SK-N-SH (cell line): ENCODE data around the gene KCNH3. TPM values are rescaled to one million over a fixed set of nuclear protein-coding genes. Genes with fewer than 3 reads are reported as not detected.

Experiments used
- CTCF ChIA-PET: fragments of 300-600, 350-600 bp; formaldehyde crosslinking; extraction: SDS; loops from one replicate; lab custom pipeline; 2021; lab: Yijun Ruan, JAX
- POLR2A ChIA-PET: fragments of 350-600 bp; sonication (Branson Sonifier 250); formaldehyde crosslinking; extraction: SDS; loops from one replicate; lab custom pipeline; 2020; ENCODE audit warnings: antibody characterized with exemption, inconsistent platforms; lab: Yijun Ruan, JAX
- DNase-seq: peaks from one replicate; pipeline ENCODE4 v3.0.0; 2012
- H2AFZ ChIP-seq: fragments of 200-600 bp; sonication (generic); 2 replicates; pipeline ENCODE4 v1.8.1; 2016; ENCODE audit warnings: antibody characterized with exemption, mild to moderate bottlenecking, low read depth
- H3F3A ChIP-seq: fragments of 200-600 bp; sonication (generic); replicated peaks from 2 replicates; pipeline ENCODE3; 2016; ENCODE audit warnings: antibody characterized with exemption, mild to moderate bottlenecking; ENCODE audit not compliant: insufficient read depth
- H3K27ac ChIP-seq, 2 experiments: fragments of 200-500 bp in 1 of 2; fragments of 200-600 bp in 1 of 2; sonication (Bioruptor generic) in 1 of 2; sonication (generic), shearing (Covaris generic) in 1 of 2; 2 replicates each; pipeline versions ENCODE4 v1.5.1 to v1.6.1; 2014 to 2016; ENCODE audit warnings: low read depth in 2 of 2, inconsistent platforms in 1 of 2, low read length in 1 of 2, mild to moderate bottlenecking in 1 of 2, mixed read lengths in 1 of 2
- H3K27me3 ChIP-seq: fragments of 200-600 bp; sonication (generic), shearing (Covaris generic); 2 replicates; pipeline ENCODE4 v1.6.1; 2016; ENCODE audit warnings: mixed run types; ENCODE audit not compliant: insufficient read depth
- H3K36me3 ChIP-seq, 2 experiments: fragments of 200-500 bp in 1 of 2; fragments of 200-600 bp in 1 of 2; sonication (Bioruptor generic) in 1 of 2; sonication (generic) in 1 of 2; replicated peaks in 1 of 2; 2 replicates each; pipeline versions ENCODE3 to v1.5.1; 2014 to 2016; ENCODE audit warnings: low read length in 1 of 2, mild to moderate bottlenecking in 1 of 2; ENCODE audit not compliant: insufficient read depth in 2 of 2, control insufficient read depth in 1 of 2
- H3K4me1 ChIP-seq, 2 experiments: fragments of 200-500 bp in 1 of 2; fragments of 200-600 bp in 1 of 2; sonication (Bioruptor generic) in 1 of 2; sonication (generic), shearing (Covaris generic) in 1 of 2; 2 replicates each; pipeline versions ENCODE4 v1.5.1 to v1.6.1; 2014 to 2016; ENCODE audit warnings: low read depth in 1 of 2, low read length in 1 of 2, mixed run types in 1 of 2; ENCODE audit not compliant: insufficient read depth in 2 of 2, control insufficient read depth in 1 of 2
- H3K4me2 ChIP-seq: fragments of 200-600 bp; sonication (generic), shearing (Covaris generic); 2 replicates; pipeline ENCODE4 v1.6.1; 2017; ENCODE audit warnings: mixed run types
- H3K4me3 ChIP-seq, 2 experiments: fragments of 200-500 bp in 1 of 2; fragments of 200-600 bp in 1 of 2; sonication (Bioruptor generic) in 1 of 2; sonication (generic), shearing (Covaris generic) in 1 of 2; 2 replicates each; pipeline versions ENCODE4 v1.5.1 to v1.8.1; 2014 to 2016; ENCODE audit warnings: low read depth in 2 of 2, inconsistent platforms in 1 of 2, low read length in 1 of 2, mild to moderate bottlenecking in 1 of 2, mixed read lengths in 1 of 2, moderate library complexity in 1 of 2
- H3K79me2 ChIP-seq: fragments of 200-600 bp; sonication (generic); 2 replicates; pipeline ENCODE4 v1.8.1; 2017; ENCODE audit warnings: mild to moderate bottlenecking; ENCODE audit not compliant: insufficient read depth
- H3K9ac ChIP-seq: fragments of 200-600 bp; sonication (generic); 2 replicates; pipeline ENCODE4 v1.6.1; 2017; ENCODE audit warnings: mixed run types
- H3K9me2 ChIP-seq: fragments of 200-600 bp; sonication (generic); 2 replicates; pipeline ENCODE4 v1.6.1; 2017; ENCODE audit warnings: mixed run types
- H3K9me3 ChIP-seq: fragments of 200-600 bp; sonication (generic); 2 replicates; pipeline ENCODE4 v1.6.1; 2017; ENCODE audit warnings: mixed run types, mild to moderate bottlenecking, moderate library complexity
- H4K20me1 ChIP-seq: fragments of 200-600 bp; sonication (generic); 2 replicates; pipeline ENCODE4 v1.6.1; 2017; ENCODE audit warnings: mild to moderate bottlenecking, mixed run types; ENCODE audit not compliant: insufficient read depth
- CTCF ChIP-seq: fragments of 200-600 bp; sonication (generic); IDR thresholded peaks from 2 replicates; pipeline ENCODE4 v1.6.1; 2017; ENCODE audit warnings: antibody characterized with exemption, mild to moderate bottlenecking, moderate library complexity
- EP300 ChIP-seq, 2 experiments: IDR thresholded peaks; 2 replicates each; pipeline versions ENCODE4 v1.4.0 to v1.6.1; 2012; ENCODE audit warnings: borderline replicate concordance in 1 of 2, low read depth in 1 of 2, low read length in 1 of 2
- FOSL2 ChIP-seq: IDR thresholded peaks from 2 replicates; pipeline ENCODE4 v1.4.0; 2012; ENCODE audit warnings: low read depth, mild to moderate bottlenecking, moderate library complexity, borderline replicate concordance
- FOXJ3 ChIP-seq: sonication (generic); formaldehyde crosslinking; IDR thresholded peaks from 2 replicates; pipeline ENCODE4 v1.5.1; 2020; ENCODE audit warnings: mild to moderate bottlenecking, missing genetic modification reagents
- JUND ChIP-seq: IDR thresholded peaks from 2 replicates; pipeline ENCODE4 v1.4.0; 2012
- MAX ChIP-seq: IDR thresholded peaks from 2 replicates; pipeline ENCODE4 v1.4.0; 2012; ENCODE audit warnings: low read depth
- MEF2A ChIP-seq: IDR thresholded peaks from 2 replicates; pipeline ENCODE4 v1.4.0; 2012; ENCODE audit warnings: low read depth, borderline replicate concordance
- NFIC ChIP-seq: IDR thresholded peaks from 2 replicates; pipeline ENCODE4 v1.4.0; 2012; ENCODE audit warnings: borderline replicate concordance
- NRF1 ChIP-seq: IDR thresholded peaks from 2 replicates; pipeline ENCODE4 v1.6.1; 2012; ENCODE audit warnings: low read depth, mild to moderate bottlenecking, low read length
- PBX3 ChIP-seq: IDR thresholded peaks from 2 replicates; pipeline ENCODE4; 2012
- RCOR1 ChIP-seq: fragments of 150-350 bp; IDR thresholded peaks from 2 replicates; pipeline ENCODE4 v1.6.1; 2017; ENCODE audit warnings: antibody characterized with exemption, low read length
- SMC3 ChIP-seq: IDR thresholded peaks from 2 replicates; pipeline ENCODE4 v1.6.1; 2012; ENCODE audit warnings: low read depth, low read length, improper control_type of control experiment
- TCF12 ChIP-seq: IDR thresholded peaks from 2 replicates; pipeline ENCODE4 v1.4.0; 2012
- TEAD4 ChIP-seq: IDR thresholded peaks from 2 replicates; pipeline ENCODE4 v1.4.0; 2012; ENCODE audit warnings: mild to moderate bottlenecking, borderline replicate concordance; ENCODE audit not compliant: insufficient read depth
- USF1 ChIP-seq: IDR thresholded peaks from 2 replicates; pipeline ENCODE4 v1.4.0; 2012; ENCODE audit warnings: low read depth, borderline replicate concordance
- YY1 ChIP-seq: IDR thresholded peaks from 2 replicates; pipeline ENCODE4 v1.4.0; 2012; ENCODE audit warnings: low read depth, mild to moderate bottlenecking
- WGBS: methylation state at CpG from one replicate; pipeline ENCODE4 v1.1.6; 2017; ENCODE audit warnings: low lambda C conversion rate; 5-methylcytosine and 5-hydroxymethylcytosine counted together
- polyA plus RNA-seq, 3 experiments: library from polyadenylated mRNA; depleted of rRNA; stranded (reverse); fragments of >200 nt; gene quantifications; 2 replicates each; pipeline ENCODE4 v1.2.3, GENCODE V29; 2012
- TF ChIP-seq, protein P1 (sequence below): IDR thresholded peaks from 2 replicates; pipeline ENCODE4 v1.4.0; 2012; ENCODE audit warnings: low read depth, borderline replicate concordance

Gene KCNH3
- polyA plus RNA-seq, 1 of the 3 experiments (the other 2 are of a cell fraction), result 3.7 TPM

- TF ChIP-seq TEAD4, result no peak
- TF ChIP-seq NFIC, result no peak
- no peak for TF ChIP-seq YY1
- TF ChIP-seq FOXJ3 (CRISPR knock-in tag), result no peak
- no peak for TF ChIP-seq RCOR1
- no peak for TF ChIP-seq CTCF
- TF ChIP-seq SMC3, result no peak
- TF ChIP-seq JUND, result no peak
- TF ChIP-seq, all 33 proteins: peak for 0
Measured at GRCh38 chr12:49511410-49511809, 27.4 kb upstream of the KCNH3 start (continued).

GRCh38 chr12:49512546-49512945 is 26.3 kb upstream of the KCNH3 start:
- Histone ChIP-seq H3K27ac (peak overlapping the region in 1 of 2 experiments; percentile 45; a peak in 2 of 4 replicates), H3K27me3 (no peaks in the 10 kb centered on the region), H3F3A (peaks cover 46% of the 10 kb centered on the region), H3K36me3 (peaks cover 23 to 54% of the 10 kb centered on the region in 2 experiments), H3K79me2 (peaks cover 47% of the 10 kb centered on the region), H3K9me2 (no peaks in the 10 kb centered on the region), H3K9ac (peak overlapping the region; percentile 0; the same call in 1 of the 2 replicates), H3K4me1 (peaks cover 3 to 36% of the 10 kb centered on the region in 2 experiments; a peak in 3 of 4 replicates), H3K9me3 (no peaks in the 10 kb centered on the region)
- POLR2A ChIA-PET, result interaction anchor here (0.5 kb wide), 1 partner anchor 155 kb away, joined by 3 read pairs; no protein-coding TSS in a partner anchor
- DNase-seq, result no peak
- WGBS, result 47% methylated on average over 1 of the region's 1 CpG
- TF ChIP-seq NRF1, result no peak
- no peak for TF ChIP-seq SMC3
- TF ChIP-seq USF1, result no peak
- TF ChIP-seq, all 33 proteins: peak for 0
- Histone ChIP-seq H2AFZ (no peak overlapping the region), H4K20me1 (no peaks in the 10 kb centered on the region), H3K4me2 (no peak overlapping the region), H3K4me3 (no peak overlapping the region)
- CTCF ChIA-PET, result interaction anchor here (0.6 to 26.5 kb wide), 10 partner anchors 12 to 418 kb away, joined by 3 to 617 read pairs (median 4); partner anchors contain the start of genes DNAJC22, PRPF40B and SPATS2

- TF ChIP-seq PBX3 (peak; percentile 42), TCF12 (peak; percentile 65), EP300 (IDR thresholded peaks at IDR 0.05; ENCODE audit: borderline replicate concordance in 1 of 2, low read depth in 1 of 2, low read length in 1 of 2) (peak in 1 of 2 experiments; percentile 29; a peak in 1 of 4 replicates), MEF2A (peak; percentile 74; the same call in 1 of the 2 replicates), FOSL2 (peak; percentile 92), FOXJ3 (CRISPR knock-in tag) (no peak), MAX (no peak), NFIC (peak; percentile 60), JUND (peak; percentile 79)
- TF ChIP-seq, protein P1, sequence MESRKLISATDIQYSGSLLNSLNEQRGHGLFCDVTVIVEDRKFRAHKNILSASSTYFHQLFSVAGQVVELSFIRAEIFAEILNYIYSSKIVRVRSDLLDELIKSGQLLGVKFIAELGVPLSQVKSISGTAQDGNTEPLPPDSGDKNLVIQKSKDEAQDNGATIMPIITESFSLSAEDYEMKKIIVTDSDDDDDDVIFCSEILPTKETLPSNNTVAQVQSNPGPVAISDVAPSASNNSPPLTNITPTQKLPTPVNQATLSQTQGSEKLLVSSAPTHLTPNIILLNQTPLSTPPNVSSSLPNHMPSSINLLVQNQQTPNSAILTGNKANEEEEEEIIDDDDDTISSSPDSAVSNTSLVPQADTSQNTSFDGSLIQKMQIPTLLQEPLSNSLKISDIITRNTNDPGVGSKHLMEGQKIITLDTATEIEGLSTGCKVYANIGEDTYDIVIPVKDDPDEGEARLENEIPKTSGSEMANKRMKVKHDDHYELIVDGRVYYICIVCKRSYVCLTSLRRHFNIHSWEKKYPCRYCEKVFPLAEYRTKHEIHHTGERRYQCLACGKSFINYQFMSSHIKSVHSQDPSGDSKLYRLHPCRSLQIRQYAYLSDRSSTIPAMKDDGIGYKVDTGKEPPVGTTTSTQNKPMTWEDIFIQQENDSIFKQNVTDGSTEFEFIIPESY, result no peak
- H3K27ac ChIP-seq, result peak overlapping the region; percentile 43 to 67; a peak in 3 of 4 replicates
Measured at GRCh38 chr12:49515266-49515665, 23.6 kb upstream of the KCNH3 start.

More at GRCh38 chr12:49515266-49515665, 23.6 kb upstream of the KCNH3 start:
- Histone ChIP-seq H3K4me3 (no peak overlapping the region), H3K4me1 (peaks cover 3 to 41% of the 10 kb centered on the region in 2 experiments; a peak in 3 of 4 replicates), H3K4me2 (peak overlapping the region; percentile 59), H3K9me2 (no peaks in the 10 kb centered on the region), H3K27me3 (no peaks in the 10 kb centered on the region), H3K79me2 (peaks cover 28% of the 10 kb centered on the region), H4K20me1 (no peaks in the 10 kb centered on the region), H3K36me3 (peaks cover 38 to 53% of the 10 kb centered on the region in 2 experiments), H2AFZ (no peak overlapping the region), H3F3A (peaks cover 43% of the 10 kb centered on the region), H3K9ac (peak overlapping the region; percentile 33; the same call in 1 of the 2 replicates), H3K9me3 (no peaks in the 10 kb centered on the region)
- WGBS, result 20% methylated on average over 5 of the region's 5 CpGs
- CTCF ChIA-PET, result interaction anchor here (1.0 to 26.5 kb wide), 13 partner anchors 11 to 230 kb away, joined by 3 to 617 read pairs (median 17); partner anchors contain the start of genes DNAJC22 and SPATS2
- POLR2A ChIA-PET, result no interaction called here
- DNase-seq, result no peak
